Peyer's patch (tissue), 4 donors: ENCODE measurements around the gene C15orf62. TPM values are rescaled to one million over a fixed set of nuclear protein-coding genes. Genes with fewer than 3 reads are reported as not detected.

Source experiments
- DNase-seq, 3 donors: peaks; one replicate each; pipeline ENCODE4 v3.0.0-alpha.2; 2017 to 2019
- H3K27ac ChIP-seq, 4 donors: fragments of 200-600 bp; sonication (generic); one replicate each; pipeline ENCODE4 v1.5.1; 2016 to 2019
- H3K27me3 ChIP-seq, 2 donors: fragments of 200-600 bp; sonication (generic); one replicate each; pipeline ENCODE4 v1.5.1; 2019
- H3K36me3 ChIP-seq, 3 donors: fragments of 200-600 bp; sonication (generic); one replicate each; pipeline ENCODE4 v1.5.1; 2016 to 2019
- H3K4me1 ChIP-seq, 4 donors: fragments of 200-600 bp; sonication (generic); one replicate each; pipeline ENCODE4 v1.5.1; 2016 to 2019
- H3K4me3 ChIP-seq, 4 donors: fragments of 200-600 bp; sonication (generic); 1 replicate in 3 of 4; 2 replicates in 1 of 4; pipeline ENCODE4 v1.5.1; 2016 to 2019; ENCODE audit warnings: mild to moderate bottlenecking in 1 of 4
- H3K9me3 ChIP-seq, 4 donors: fragments of 200-600 bp; sonication (generic); one replicate each; pipeline ENCODE4 v1.5.1; 2016 to 2019; ENCODE audit warnings: mild to moderate bottlenecking in 1 of 4
- POLR2A ChIP-seq, 2 donors: fragments of 450-650 bp; IDR thresholded peaks; one replicate each; pipeline ENCODE4 v1.5.1; 2017; ENCODE audit warnings: antibody characterized with exemption in 2 of 2, mild to moderate bottlenecking in 2 of 2, moderate library complexity in 2 of 2
- total RNA-seq, 4 donors: library from RNA; depleted of rRNA; stranded (reverse); fragments of >200 nt; gene quantifications; one replicate each; pipeline ENCODE4 v1.1.0, GENCODE V29; 2016
- TF ChIP-seq, protein P1 (sequence below), 6 experiments: fragments of 450-650 bp in 4 of 6; fragments of 200-600 bp in 2 of 6; sonication (generic) in 1 of 6; IDR thresholded peaks; one replicate each; pipeline ENCODE4 v1.5.1; 2017 to 2019; ENCODE audit warnings: antibody characterized with exemption in 6 of 6, mild to moderate bottlenecking in 3 of 6, moderate library complexity in 1 of 6

C15orf62 gene, protein sequence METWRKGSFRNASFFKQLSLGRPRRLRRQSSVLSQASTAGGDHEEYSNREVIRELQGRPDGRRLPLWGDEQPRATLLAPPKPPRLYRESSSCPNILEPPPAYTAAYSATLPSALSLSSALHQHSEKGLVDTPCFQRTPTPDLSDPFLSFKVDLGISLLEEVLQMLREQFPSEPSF
- total RNA-seq, result 1 to 10 TPM in 2 of 4 donors, not detected in 2; 1.1 to 1.3 TPM

DNA sequence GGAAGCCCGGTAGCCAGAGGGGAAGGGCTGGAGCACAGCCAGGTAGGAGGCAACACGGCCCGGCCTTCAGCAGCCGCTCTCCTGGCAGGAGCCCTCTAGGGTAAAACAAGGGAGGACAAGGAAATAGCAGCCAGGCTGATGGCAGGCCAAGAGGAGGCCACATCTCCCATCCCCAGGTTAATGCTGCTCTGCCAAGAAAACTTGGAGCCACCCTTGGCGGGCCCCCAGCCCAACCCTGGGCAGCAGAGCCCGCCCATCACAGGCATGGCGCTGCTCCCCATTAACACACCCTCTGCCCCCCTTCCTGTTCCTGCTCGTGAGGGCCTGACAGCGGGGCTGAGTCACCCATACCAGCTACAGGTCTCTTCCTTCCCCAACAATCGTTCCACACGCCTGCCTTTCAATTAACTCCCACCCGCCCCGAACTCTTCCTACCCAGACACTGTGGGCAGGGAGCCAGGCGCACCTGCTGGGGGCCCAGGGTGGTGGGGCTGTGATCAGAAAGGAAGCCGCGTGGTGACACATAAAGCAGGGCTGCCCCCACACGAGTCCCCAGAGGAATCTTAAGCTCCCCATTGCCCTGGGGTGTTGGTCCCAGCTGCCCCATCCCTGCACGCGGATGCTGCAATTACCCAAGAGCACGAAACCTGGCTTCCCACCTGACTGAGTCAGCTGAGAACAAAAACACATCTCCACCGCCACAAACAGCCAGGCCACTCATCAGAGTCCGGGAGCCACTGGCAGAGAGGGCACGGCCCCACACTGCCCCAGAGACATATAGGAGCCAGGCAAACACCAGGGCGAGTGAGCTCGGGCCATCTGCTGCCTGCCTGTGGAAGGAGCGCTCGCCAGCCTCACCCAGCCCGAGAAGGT, at the start of gene C15orf62:
TSS of gene C15orf62 (plus strand) at position 707 of the 873 bp plus-strand sequence. CDS start 516 bp downstream, outside the sequence.
- peaks cover 0 to 27% (median 0%) of the 10 kb centered on the region in 3 donors for H3K36me3 ChIP-seq
- peak; percentile 81 to 87 (median 83) for DNase-seq
- H3K4me3 ChIP-seq, result peak within 1 kb of the TSS in 3 of 4 donors; percentile 20 to 23 (median 22)

DNA sequence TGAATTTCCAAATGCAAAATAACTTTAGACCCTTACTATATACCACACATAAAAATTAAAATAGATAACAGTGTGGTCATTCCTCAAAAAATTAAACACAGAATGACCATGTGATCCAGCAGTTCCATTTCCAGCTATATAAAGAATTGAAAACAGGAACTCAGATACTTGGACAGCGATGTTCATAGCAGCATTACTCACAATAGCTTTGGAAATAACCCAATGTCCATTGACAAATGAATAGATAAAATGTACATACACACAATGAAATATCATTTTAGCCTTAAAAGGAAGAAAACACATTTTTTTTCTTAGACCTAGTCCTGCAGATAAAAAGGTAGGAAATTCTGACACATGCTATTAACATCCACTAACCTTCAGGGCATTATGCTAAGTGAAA, 48.1 kb upstream of the C15orf62 start:
- Histone ChIP-seq H3K4me3 (no peak overlapping the region), H3K27ac (no peak overlapping the region), H3K36me3 (no peaks in the 10 kb centered on the region), H3K27me3 (no peaks in the 10 kb centered on the region), H3K9me3 (no peaks in the 10 kb centered on the region), H3K4me1 (no peaks in the 10 kb centered on the region)
- no peak for DNase-seq
- TF ChIP-seq POLR2A (IDR thresholded peaks at IDR 0.05), result no peak
- TF ChIP-seq, protein P1, sequence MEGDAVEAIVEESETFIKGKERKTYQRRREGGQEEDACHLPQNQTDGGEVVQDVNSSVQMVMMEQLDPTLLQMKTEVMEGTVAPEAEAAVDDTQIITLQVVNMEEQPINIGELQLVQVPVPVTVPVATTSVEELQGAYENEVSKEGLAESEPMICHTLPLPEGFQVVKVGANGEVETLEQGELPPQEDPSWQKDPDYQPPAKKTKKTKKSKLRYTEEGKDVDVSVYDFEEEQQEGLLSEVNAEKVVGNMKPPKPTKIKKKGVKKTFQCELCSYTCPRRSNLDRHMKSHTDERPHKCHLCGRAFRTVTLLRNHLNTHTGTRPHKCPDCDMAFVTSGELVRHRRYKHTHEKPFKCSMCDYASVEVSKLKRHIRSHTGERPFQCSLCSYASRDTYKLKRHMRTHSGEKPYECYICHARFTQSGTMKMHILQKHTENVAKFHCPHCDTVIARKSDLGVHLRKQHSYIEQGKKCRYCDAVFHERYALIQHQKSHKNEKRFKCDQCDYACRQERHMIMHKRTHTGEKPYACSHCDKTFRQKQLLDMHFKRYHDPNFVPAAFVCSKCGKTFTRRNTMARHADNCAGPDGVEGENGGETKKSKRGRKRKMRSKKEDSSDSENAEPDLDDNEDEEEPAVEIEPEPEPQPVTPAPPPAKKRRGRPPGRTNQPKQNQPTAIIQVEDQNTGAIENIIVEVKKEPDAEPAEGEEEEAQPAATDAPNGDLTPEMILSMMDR (IDR thresholded peaks at IDR 0.05), result no peak

More for the DNA sequence above, at the start of gene C15orf62:
- Histone ChIP-seq H3K9me3 (no peaks in the 10 kb centered on the region), H3K27ac (peak within 1 kb of the TSS; percentile 64 to 91 (median 78)), H3K27me3 (no peaks in the 10 kb centered on the region), H3K4me1 (peaks cover 0 to 59% (median 24%) of the 10 kb centered on the region in 4 donors)
- peak in 1 of 2 donors; percentile 49 for TF ChIP-seq POLR2A (IDR thresholded peaks at IDR 0.05)
- TF ChIP-seq, protein P1 (IDR thresholded peaks at IDR 0.05), result no peak

DNA sequence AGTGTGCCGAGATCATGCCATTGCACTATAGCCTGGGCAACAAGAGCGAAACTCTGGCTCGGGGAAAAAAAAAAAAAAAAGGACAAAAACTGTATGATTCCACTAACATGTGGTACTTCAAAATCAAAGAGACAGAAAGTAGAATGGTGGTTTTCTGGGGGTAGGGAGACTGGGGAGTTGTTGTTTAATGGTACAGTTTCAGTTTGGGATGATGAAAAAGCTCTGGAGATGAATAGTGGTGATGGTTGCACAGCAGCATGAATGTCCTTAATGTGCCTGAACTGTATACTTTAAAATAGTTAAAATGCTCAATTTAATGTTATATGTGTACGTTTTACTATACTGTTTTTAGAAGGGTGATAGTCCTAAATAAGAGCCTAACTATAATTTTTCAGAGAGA, 47.4 kb upstream of the C15orf62 start:
- Histone ChIP-seq H3K27ac (no peak overlapping the region), H3K4me3 (no peak overlapping the region), H3K36me3 (no peaks in the 10 kb centered on the region), H3K9me3 (no peaks in the 10 kb centered on the region), H3K4me1 (no peaks in the 10 kb centered on the region), H3K27me3 (no peaks in the 10 kb centered on the region)
- no peak for TF ChIP-seq POLR2A (IDR thresholded peaks at IDR 0.05)
- TF ChIP-seq, protein P1 (IDR thresholded peaks at IDR 0.05), result no peak
- no peak for DNase-seq

DNA sequence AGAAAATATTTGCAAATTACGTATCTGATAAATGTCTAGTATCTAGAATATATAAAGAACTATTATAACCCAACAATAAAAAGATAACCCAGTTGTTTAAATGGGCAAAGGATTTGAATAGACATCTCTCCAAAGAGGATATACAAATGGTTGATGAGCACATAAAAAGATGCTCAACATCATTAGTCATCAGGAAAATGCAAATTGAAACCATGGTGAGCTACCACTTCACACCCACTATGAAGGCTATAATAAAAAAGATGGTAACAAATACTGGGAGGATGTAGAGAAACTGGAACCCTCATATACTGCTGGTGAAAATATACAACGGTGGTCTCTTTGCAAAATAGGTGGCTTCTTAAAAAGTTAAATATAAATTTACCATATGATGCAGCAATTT, 46.8 kb upstream of the C15orf62 start:
- H3K4me1 ChIP-seq, result no peaks in the 10 kb centered on the region
- no peaks in the 10 kb centered on the region for H3K36me3 ChIP-seq
- no peaks in the 10 kb centered on the region for H3K9me3 ChIP-seq
- H3K27ac ChIP-seq, result no peak overlapping the region
- no peak for DNase-seq
- H3K4me3 ChIP-seq, result no peak overlapping the region
- no peaks in the 10 kb centered on the region for H3K27me3 ChIP-seq
- TF ChIP-seq, protein P1 (IDR thresholded peaks at IDR 0.05), result no peak
- TF ChIP-seq POLR2A (IDR thresholded peaks at IDR 0.05), result no peak

DNA sequence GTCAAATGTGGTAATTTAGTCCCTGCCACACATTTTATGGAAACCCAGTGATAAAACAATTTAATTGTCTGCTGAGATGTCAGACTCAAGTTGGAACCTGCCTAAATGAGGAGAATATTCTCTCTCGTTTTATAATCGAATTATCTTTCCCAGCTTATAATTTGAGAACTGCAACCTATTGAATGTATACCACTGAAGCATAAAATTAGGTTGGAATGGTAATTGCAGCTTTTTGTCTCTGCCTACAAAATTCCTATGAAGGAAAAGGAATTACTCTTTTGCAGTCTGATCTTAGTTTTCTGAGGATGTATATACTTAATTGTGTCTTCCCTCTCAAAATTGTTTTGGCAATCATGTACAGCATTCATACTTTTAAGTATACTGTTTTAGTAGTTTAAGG, 45.9 kb upstream of the C15orf62 start:
- Histone ChIP-seq H3K36me3 (no peaks in the 10 kb centered on the region), H3K27me3 (no peaks in the 10 kb centered on the region), H3K27ac (no peak overlapping the region), H3K9me3 (no peaks in the 10 kb centered on the region), H3K4me3 (no peak overlapping the region), H3K4me1 (no peaks in the 10 kb centered on the region)
- TF ChIP-seq, protein P1 (IDR thresholded peaks at IDR 0.05), result no peak
- no peak for TF ChIP-seq POLR2A (IDR thresholded peaks at IDR 0.05)
- DNase-seq, result no peak
